GM23338 (cell line): ENCODE measurements around the gene EPHA8. TPM values are rescaled to one million over a fixed set of nuclear protein-coding genes. Genes with fewer than 3 reads are reported as not detected.

Experiments
- ATAC-seq: fragments of 200-7000 bp; cut with Tn5 transposase; 3 replicates; pipeline ENCODE4 v1.9.1; 2020
- DNase-seq: peaks from one replicate; pipeline ENCODE4 v3.0.0-alpha.2; 2015; ENCODE audit warnings: low spot score
- H2AFZ ChIP-seq: fragments of 200-600 bp; sonication (generic); 2 replicates; pipeline ENCODE4 v1.8.0; 2016; ENCODE audit warnings: antibody characterized with exemption, mild to moderate bottlenecking, moderate library complexity
- H3F3A ChIP-seq: fragments of 200-600 bp; sonication (generic); replicated peaks from 2 replicates; pipeline ENCODE4 v1.8.0; 2017; ENCODE audit warnings: antibody characterized with exemption, mixed run types, low read depth
- H3K27ac ChIP-seq: fragments of 200-600 bp; sonication (generic); 2 replicates; pipeline ENCODE4 v1.6.1; 2016; ENCODE audit warnings: low read depth
- H3K27me3 ChIP-seq: fragments of 200-600 bp; sonication (generic); 2 replicates; pipeline ENCODE4 v1.8.0; 2016; ENCODE audit warnings: mild to moderate bottlenecking, mixed run types, moderate library complexity; ENCODE audit not compliant: insufficient read depth
- H3K36me3 ChIP-seq: fragments of 200-600 bp; sonication (generic); 2 replicates; pipeline ENCODE4 v1.8.0; 2016; ENCODE audit warnings: mild to moderate bottlenecking; ENCODE audit not compliant: insufficient read depth
- H3K4me1 ChIP-seq: fragments of 200-600 bp; sonication (generic); 2 replicates; pipeline ENCODE4 v1.8.0; 2016; ENCODE audit warnings: mild to moderate bottlenecking, moderate library complexity; ENCODE audit not compliant: insufficient read depth
- H3K4me2 ChIP-seq: fragments of 200-600 bp; sonication (generic); 2 replicates; pipeline ENCODE4 v1.7.1; 2017; ENCODE audit warnings: mixed run types
- H3K4me3 ChIP-seq: fragments of 200-600 bp; sonication (generic); 2 replicates; pipeline ENCODE4 v1.6.1; 2016; ENCODE audit warnings: mixed run types
- H3K79me2 ChIP-seq: fragments of 200-600 bp; sonication (generic); replicated peaks from 2 replicates; pipeline ENCODE4 v1.8.0; 2017; ENCODE audit warnings: mild to moderate bottlenecking; ENCODE audit not compliant: insufficient read depth
- H3K9me2 ChIP-seq: fragments of 200-600 bp; sonication (generic); 2 replicates; pipeline ENCODE4 v1.8.0; 2017; ENCODE audit not compliant: insufficient read depth
- H4K20me1 ChIP-seq: fragments of 200-600 bp; sonication (generic); replicated peaks from 2 replicates; pipeline ENCODE4 v1.8.0; 2017; ENCODE audit warnings: mild to moderate bottlenecking; ENCODE audit not compliant: insufficient read depth
- H3K27ac Mint-ChIP-seq: 2 replicates; pipeline ENCODE4 v1.8.0; 2020; ENCODE audit warnings: inconsistent platforms, mild to moderate bottlenecking, moderate library complexity, mixed read lengths
- H3K27me3 Mint-ChIP-seq: 3 replicates; pipeline ENCODE4 v1.8.0; 2022; ENCODE audit warnings: low read depth, mild to moderate bottlenecking, moderate library complexity, mixed read lengths, inconsistent platforms; ENCODE audit not compliant: insufficient read depth, poor library complexity
- H3K36me3 Mint-ChIP-seq: 3 replicates; pipeline ENCODE4 v1.8.0; 2021; ENCODE audit warnings: low read depth, mild to moderate bottlenecking, inconsistent platforms, moderate library complexity, mixed read lengths
- H3K4me1 Mint-ChIP-seq: 3 replicates; pipeline ENCODE4 v1.8.0; 2020; ENCODE audit warnings: mild to moderate bottlenecking, inconsistent platforms, mixed read lengths
- H3K4me3 Mint-ChIP-seq: 3 replicates; pipeline ENCODE4 v1.8.0; 2021; ENCODE audit warnings: moderate library complexity, mild to moderate bottlenecking, inconsistent platforms, mixed read lengths
- H3K9me3 Mint-ChIP-seq: 3 replicates; pipeline ENCODE4 v1.8.0; 2020; ENCODE audit warnings: moderate library complexity, mild to moderate bottlenecking, inconsistent platforms, mixed read lengths
- CREB1 ChIP-seq: fragments of 250-450 bp; sonication (Bioruptor Pico); IDR thresholded peaks from 2 replicates; pipeline ENCODE4 v1.5.0; 2020; ENCODE audit warnings: low read depth, mild to moderate bottlenecking, moderate library complexity
- EZH2 ChIP-seq: fragments of 200-600 bp; sonication (generic); IDR thresholded peaks from one replicate; pipeline ENCODE4 v1.8.0; 2017; ENCODE audit warnings: antibody characterized with exemption, mild to moderate bottlenecking, low read depth; ENCODE audit not compliant: unreplicated experiment
- EZH2phosphoT487 ChIP-seq: fragments of 200-600 bp; sonication (generic); IDR thresholded peaks from one replicate; pipeline ENCODE4 v1.8.1; 2018; ENCODE audit warnings: antibody characterized with exemption; ENCODE audit not compliant: unreplicated experiment
- NANOG ChIP-seq: IDR thresholded peaks from 2 replicates; pipeline ENCODE4 v1.6.1; 2016; ENCODE audit warnings: antibody characterized with exemption, borderline replicate concordance
- STAT1 ChIP-seq: IDR thresholded peaks from one replicate; pipeline ENCODE4 v1.6.1; 2016; ENCODE audit warnings: antibody characterized with exemption; ENCODE audit not compliant: unreplicated experiment
- ZNF114 ChIP-seq: fragments of 250-450 bp; sonication (Bioruptor Pico); IDR thresholded peaks from 2 replicates; pipeline ENCODE4 v1.5.0; 2020; ENCODE audit warnings: mild to moderate bottlenecking, moderate library complexity
- ZNF331 ChIP-seq: fragments of 250-450 bp; sonication (Bioruptor Pico); IDR thresholded peaks from 2 replicates; pipeline ENCODE4 v1.5.0; 2020; ENCODE audit warnings: low read depth, mild to moderate bottlenecking, moderate library complexity
- polyA plus RNA-seq: library from polyadenylated mRNA; unstranded; fragments of >200 nt; fragmentation: Nextera tagmentation; extraction: Ambion mirVana; gene quantifications from 2 replicates; pipeline ENCODE4 v1.2.1, GENCODE V29; 2016
- total RNA-seq: library from RNA; depleted of rRNA; stranded (reverse); fragments of >200 nt; shearing (Covaris generic); gene quantifications from 2 replicates; pipeline ENCODE4 v1.2.3, GENCODE V29; 2014
- TF ChIP-seq, protein P1 (sequence below): fragments of 250-450 bp; sonication (Bioruptor Pico); IDR thresholded peaks from 2 replicates; pipeline ENCODE4 v1.5.0; 2020; ENCODE audit warnings: mild to moderate bottlenecking, moderate library complexity
- TF ChIP-seq, protein P2 (sequence below): IDR thresholded peaks from one replicate; pipeline ENCODE4 v1.6.1; 2018; ENCODE audit warnings: antibody characterized with exemption; ENCODE audit not compliant: unreplicated experiment
- TF ChIP-seq, protein P3 (sequence below): IDR thresholded peaks from 2 replicates; pipeline ENCODE4 v1.6.1; 2016; ENCODE audit warnings: antibody characterized with exemption

The EPHA8 gene
- total and polyA plus RNA-seq, 2 experiments from 2014 or later, result 2.3 to 5.0 TPM

DNA sequence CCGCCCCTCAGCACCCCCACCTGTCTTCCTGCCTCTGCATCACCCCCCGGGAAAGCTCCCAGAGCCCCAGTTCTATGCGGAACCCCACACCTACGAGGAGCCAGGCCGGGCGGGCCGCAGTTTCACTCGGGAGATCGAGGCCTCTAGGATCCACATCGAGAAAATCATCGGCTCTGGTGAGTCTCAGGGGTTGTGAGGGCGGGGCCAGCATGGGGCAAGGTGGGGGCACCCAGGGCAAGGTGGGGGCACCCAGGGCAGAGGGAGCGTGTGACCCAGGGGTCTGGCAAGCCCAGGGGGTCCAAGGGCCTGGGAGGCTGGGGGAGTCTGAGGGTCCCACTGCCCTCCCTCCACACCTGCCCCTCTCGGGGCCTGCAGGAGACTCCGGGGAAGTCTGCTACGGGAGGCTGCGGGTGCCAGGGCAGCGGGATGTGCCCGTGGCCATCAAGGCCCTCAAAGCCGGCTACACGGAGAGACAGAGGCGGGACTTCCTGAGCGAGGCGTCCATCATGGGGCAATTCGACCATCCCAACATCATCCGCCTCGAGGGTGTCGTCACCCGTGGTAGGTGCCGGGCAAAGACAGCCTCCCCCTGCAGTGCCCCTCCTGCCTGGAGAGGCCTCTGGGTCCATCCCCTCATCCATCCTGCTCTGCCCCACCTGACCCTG lies 34.1 kb downstream of the EPHA8 start (continued):
- TF ChIP-seq, protein P1, sequence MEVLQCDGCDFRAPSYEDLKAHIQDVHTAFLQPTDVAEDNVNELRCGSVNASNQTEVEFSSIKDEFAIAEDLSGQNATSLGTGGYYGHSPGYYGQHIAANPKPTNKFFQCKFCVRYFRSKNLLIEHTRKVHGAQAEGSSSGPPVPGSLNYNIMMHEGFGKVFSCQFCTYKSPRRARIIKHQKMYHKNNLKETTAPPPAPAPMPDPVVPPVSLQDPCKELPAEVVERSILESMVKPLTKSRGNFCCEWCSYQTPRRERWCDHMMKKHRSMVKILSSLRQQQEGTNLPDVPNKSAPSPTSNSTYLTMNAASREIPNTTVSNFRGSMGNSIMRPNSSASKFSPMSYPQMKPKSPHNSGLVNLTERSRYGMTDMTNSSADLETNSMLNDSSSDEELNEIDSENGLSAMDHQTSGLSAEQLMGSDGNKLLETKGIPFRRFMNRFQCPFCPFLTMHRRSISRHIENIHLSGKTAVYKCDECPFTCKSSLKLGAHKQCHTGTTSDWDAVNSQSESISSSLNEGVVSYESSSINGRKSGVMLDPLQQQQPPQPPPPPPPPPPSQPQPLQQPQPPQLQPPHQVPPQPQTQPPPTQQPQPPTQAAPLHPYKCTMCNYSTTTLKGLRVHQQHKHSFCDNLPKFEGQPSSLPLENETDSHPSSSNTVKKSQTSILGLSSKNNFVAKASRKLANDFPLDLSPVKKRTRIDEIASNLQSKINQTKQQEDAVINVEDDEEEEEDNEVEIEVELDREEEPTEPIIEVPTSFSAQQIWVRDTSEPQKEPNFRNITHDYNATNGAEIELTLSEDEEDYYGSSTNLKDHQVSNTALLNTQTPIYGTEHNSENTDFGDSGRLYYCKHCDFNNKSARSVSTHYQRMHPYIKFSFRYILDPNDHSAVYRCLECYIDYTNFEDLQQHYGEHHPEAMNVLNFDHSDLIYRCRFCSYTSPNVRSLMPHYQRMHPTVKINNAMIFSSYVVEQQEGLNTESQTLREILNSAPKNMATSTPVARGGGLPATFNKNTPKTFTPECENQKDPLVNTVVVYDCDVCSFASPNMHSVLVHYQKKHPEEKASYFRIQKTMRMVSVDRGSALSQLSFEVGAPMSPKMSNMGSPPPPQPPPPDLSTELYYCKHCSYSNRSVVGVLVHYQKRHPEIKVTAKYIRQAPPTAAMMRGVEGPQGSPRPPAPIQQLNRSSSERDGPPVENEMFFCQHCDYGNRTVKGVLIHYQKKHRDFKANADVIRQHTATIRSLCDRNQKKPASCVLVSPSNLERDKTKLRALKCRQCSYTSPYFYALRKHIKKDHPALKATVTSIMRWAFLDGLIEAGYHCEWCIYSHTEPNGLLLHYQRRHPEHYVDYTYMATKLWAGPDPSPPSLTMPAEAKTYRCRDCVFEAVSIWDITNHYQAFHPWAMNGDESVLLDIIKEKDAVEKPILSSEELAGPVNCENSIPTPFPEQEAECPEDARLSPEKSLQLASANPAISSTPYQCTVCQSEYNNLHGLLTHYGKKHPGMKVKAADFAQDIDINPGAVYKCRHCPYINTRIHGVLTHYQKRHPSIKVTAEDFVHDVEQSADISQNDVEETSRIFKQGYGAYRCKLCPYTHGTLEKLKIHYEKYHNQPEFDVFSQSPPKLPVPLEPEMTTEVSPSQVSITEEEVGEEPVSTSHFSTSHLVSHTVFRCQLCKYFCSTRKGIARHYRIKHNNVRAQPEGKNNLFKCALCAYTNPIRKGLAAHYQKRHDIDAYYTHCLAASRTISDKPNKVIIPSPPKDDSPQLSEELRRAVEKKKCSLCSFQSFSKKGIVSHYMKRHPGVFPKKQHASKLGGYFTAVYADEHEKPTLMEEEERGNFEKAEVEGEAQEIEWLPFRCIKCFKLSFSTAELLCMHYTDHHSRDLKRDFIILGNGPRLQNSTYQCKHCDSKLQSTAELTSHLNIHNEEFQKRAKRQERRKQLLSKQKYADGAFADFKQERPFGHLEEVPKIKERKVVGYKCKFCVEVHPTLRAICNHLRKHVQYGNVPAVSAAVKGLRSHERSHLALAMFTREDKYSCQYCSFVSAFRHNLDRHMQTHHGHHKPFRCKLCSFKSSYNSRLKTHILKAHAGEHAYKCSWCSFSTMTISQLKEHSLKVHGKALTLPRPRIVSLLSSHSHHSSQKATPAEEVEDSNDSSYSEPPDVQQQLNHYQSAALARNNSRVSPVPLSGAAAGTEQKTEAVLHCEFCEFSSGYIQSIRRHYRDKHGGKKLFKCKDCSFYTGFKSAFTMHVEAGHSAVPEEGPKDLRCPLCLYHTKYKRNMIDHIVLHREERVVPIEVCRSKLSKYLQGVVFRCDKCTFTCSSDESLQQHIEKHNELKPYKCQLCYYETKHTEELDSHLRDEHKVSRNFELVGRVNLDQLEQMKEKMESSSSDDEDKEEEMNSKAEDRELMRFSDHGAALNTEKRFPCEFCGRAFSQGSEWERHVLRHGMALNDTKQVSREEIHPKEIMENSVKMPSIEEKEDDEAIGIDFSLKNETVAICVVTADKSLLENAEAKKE, result no peak

DNA sequence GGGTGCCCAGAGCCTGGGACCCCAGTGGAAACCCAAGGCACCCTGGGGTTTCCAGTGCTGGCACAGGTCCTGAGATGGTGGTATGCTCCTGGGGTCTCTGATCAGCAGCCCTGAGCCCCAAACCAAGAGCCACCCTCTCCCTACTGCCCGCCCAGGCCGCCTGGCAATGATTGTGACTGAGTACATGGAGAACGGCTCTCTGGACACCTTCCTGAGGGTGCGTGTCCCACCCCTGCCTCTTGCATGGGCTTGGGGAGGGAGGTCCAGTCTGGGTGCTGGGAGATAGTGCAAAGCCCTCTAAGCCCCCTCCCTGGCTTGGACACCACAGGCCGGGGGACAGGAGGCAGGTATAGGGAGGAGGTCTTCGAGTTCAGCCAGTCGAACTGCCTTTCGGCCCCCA lies 34.7 kb downstream of the EPHA8 start:
- Histone ChIP-seq H4K20me1 (no peaks in the 10 kb centered on the region), H3K36me3 (no peaks in the 10 kb centered on the region), H3K27ac (no peak overlapping the region), H2AFZ (no peak overlapping the region), H3K79me2 (no peaks in the 10 kb centered on the region), H3K4me1 (no peaks in the 10 kb centered on the region), H3K9me2 (no peaks in the 10 kb centered on the region), H3K27me3 (no peaks in the 10 kb centered on the region), H3F3A (no peaks in the 10 kb centered on the region), H3K4me3 (no peak overlapping the region), H3K4me2 (no peak overlapping the region)
- peaks cover 7% of the 10 kb centered on the region for H3K27me3 Mint-ChIP-seq
- H3K4me3 Mint-ChIP-seq, result no peak overlapping the region
- no peak for DNase-seq
- no peak overlapping the region for H3K27ac Mint-ChIP-seq
- TF ChIP-seq ZNF331 (CRISPR knock-in tag) (no peak), NANOG (no peak), STAT1 (no peak), ZNF114 (no peak), EZH2phosphoT487 (no peak), CREB1 (no peak), EZH2 (no peak)
- TF ChIP-seq, protein P2, sequence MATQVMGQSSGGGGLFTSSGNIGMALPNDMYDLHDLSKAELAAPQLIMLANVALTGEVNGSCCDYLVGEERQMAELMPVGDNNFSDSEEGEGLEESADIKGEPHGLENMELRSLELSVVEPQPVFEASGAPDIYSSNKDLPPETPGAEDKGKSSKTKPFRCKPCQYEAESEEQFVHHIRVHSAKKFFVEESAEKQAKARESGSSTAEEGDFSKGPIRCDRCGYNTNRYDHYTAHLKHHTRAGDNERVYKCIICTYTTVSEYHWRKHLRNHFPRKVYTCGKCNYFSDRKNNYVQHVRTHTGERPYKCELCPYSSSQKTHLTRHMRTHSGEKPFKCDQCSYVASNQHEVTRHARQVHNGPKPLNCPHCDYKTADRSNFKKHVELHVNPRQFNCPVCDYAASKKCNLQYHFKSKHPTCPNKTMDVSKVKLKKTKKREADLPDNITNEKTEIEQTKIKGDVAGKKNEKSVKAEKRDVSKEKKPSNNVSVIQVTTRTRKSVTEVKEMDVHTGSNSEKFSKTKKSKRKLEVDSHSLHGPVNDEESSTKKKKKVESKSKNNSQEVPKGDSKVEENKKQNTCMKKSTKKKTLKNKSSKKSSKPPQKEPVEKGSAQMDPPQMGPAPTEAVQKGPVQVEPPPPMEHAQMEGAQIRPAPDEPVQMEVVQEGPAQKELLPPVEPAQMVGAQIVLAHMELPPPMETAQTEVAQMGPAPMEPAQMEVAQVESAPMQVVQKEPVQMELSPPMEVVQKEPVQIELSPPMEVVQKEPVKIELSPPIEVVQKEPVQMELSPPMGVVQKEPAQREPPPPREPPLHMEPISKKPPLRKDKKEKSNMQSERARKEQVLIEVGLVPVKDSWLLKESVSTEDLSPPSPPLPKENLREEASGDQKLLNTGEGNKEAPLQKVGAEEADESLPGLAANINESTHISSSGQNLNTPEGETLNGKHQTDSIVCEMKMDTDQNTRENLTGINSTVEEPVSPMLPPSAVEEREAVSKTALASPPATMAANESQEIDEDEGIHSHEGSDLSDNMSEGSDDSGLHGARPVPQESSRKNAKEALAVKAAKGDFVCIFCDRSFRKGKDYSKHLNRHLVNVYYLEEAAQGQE, result no peak
- TF ChIP-seq, protein P3, sequence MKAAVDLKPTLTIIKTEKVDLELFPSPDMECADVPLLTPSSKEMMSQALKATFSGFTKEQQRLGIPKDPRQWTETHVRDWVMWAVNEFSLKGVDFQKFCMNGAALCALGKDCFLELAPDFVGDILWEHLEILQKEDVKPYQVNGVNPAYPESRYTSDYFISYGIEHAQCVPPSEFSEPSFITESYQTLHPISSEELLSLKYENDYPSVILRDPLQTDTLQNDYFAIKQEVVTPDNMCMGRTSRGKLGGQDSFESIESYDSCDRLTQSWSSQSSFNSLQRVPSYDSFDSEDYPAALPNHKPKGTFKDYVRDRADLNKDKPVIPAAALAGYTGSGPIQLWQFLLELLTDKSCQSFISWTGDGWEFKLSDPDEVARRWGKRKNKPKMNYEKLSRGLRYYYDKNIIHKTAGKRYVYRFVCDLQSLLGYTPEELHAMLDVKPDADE, result no peak
- ATAC-seq, result no peak
- no peaks in the 10 kb centered on the region for H3K36me3 Mint-ChIP-seq
- no peaks in the 10 kb centered on the region; the same call in 2 of the 3 replicates for H3K4me1 Mint-ChIP-seq
- no peaks in the 10 kb centered on the region; the same call in 2 of the 3 replicates for H3K9me3 Mint-ChIP-seq
